Esophagus squamous epithelium (tissue), 5 donors: ENCODE measurements around the gene FAAP100. TPM values are rescaled to one million over a fixed set of nuclear protein-coding genes. Genes with fewer than 3 reads are reported as not detected.

ENCODE experiments used
- DNase-seq: peaks from one replicate; lab custom pipeline; 2025; lab: John Stamatoyannopoulos, UW
- H3K27ac ChIP-seq, 4 donors: fragments of 200-600 bp; sonication (generic); one replicate each; pipeline ENCODE4 v1.5.1; 2016 to 2019; ENCODE audit warnings: mild to moderate bottlenecking in 1 of 4
- H3K27me3 ChIP-seq, 4 donors: fragments of 200-600 bp; sonication (generic); 1 replicate in 3 of 4; 2 replicates in 1 of 4; pipeline versions ENCODE4 v1.5.1 to v1.6.0; 2017 to 2021; ENCODE audit warnings: antibody characterized with exemption in 1 of 4
- H3K36me3 ChIP-seq, 3 donors: fragments of 200-600 bp; sonication (generic); one replicate each; pipeline ENCODE4 v1.5.1; 2016 to 2019
- H3K4me1 ChIP-seq, 3 donors: fragments of 200-600 bp; sonication (generic); one replicate each; pipeline ENCODE4 v1.5.1; 2017 to 2019
- H3K4me3 ChIP-seq, 4 donors: fragments of 200-600 bp; sonication (generic); 1 replicate in 3 of 4; 2 replicates in 1 of 4; pipeline ENCODE4 v1.5.1; 2016 to 2019; ENCODE audit warnings: mild to moderate bottlenecking in 2 of 4, moderate library complexity in 1 of 4
- H3K9me3 ChIP-seq, 3 donors: fragments of 200-600 bp; sonication (generic); one replicate each; pipeline ENCODE4 v1.5.1; 2016 to 2019
- POLR2A ChIP-seq, 4 donors: fragments of 450-650 bp; IDR thresholded peaks; one replicate each; pipeline ENCODE4 v1.6.1; 2017; ENCODE audit warnings: antibody characterized with exemption in 4 of 4, mild to moderate bottlenecking in 4 of 4, moderate library complexity in 3 of 4
- WGBS, 2 donors: methylation state at CpG; one replicate each; pipeline ENCODE4 v1.1.5; 2018; 5-methylcytosine and 5-hydroxymethylcytosine counted together
- intact Hi-C: fragments of 100-400 bp; cut with DNase I; formaldehyde crosslinking; loops from one replicate; pipeline ENCODE4 v1.15.0; 2022
- total RNA-seq, 4 donors: library from RNA; depleted of rRNA; stranded (reverse); fragments of >200 nt; gene quantifications; one replicate each; pipeline ENCODE4 v1.1.0, GENCODE V29; 2016
- TF ChIP-seq, protein P1 (sequence below), 6 experiments: fragments of 450-650 bp in 4 of 6; fragments of 200-600 bp in 2 of 6; sonication (generic) in 2 of 6; IDR thresholded peaks; one replicate each; pipeline ENCODE4 v1.5.1; 2016 to 2019; ENCODE audit warnings: antibody characterized with exemption in 6 of 6, mild to moderate bottlenecking in 4 of 6, moderate library complexity in 4 of 6
- donor health status: DM: yes; HTN: yes; CAD: no.

FAAP100 gene, protein sequence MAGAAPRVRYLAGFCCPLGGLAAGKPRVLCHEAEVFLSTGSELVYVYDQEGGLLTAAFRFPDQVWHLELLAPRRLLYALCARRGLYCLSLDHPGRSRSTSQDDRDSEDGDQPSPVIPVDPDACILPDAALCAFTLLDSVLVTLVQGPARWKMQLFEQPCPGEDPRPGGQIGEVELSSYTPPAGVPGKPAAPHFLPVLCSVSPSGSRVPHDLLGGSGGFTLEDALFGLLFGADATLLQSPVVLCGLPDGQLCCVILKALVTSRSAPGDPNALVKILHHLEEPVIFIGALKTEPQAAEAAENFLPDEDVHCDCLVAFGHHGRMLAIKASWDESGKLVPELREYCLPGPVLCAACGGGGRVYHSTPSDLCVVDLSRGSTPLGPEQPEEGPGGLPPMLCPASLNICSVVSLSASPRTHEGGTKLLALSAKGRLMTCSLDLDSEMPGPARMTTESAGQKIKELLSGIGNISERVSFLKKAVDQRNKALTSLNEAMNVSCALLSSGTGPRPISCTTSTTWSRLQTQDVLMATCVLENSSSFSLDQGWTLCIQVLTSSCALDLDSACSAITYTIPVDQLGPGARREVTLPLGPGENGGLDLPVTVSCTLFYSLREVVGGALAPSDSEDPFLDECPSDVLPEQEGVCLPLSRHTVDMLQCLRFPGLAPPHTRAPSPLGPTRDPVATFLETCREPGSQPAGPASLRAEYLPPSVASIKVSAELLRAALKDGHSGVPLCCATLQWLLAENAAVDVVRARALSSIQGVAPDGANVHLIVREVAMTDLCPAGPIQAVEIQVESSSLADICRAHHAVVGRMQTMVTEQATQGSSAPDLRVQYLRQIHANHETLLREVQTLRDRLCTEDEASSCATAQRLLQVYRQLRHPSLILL
- total RNA-seq: 10 to 100 TPM; 17.3 to 32.2 (median 26.1) TPM

DNA sequence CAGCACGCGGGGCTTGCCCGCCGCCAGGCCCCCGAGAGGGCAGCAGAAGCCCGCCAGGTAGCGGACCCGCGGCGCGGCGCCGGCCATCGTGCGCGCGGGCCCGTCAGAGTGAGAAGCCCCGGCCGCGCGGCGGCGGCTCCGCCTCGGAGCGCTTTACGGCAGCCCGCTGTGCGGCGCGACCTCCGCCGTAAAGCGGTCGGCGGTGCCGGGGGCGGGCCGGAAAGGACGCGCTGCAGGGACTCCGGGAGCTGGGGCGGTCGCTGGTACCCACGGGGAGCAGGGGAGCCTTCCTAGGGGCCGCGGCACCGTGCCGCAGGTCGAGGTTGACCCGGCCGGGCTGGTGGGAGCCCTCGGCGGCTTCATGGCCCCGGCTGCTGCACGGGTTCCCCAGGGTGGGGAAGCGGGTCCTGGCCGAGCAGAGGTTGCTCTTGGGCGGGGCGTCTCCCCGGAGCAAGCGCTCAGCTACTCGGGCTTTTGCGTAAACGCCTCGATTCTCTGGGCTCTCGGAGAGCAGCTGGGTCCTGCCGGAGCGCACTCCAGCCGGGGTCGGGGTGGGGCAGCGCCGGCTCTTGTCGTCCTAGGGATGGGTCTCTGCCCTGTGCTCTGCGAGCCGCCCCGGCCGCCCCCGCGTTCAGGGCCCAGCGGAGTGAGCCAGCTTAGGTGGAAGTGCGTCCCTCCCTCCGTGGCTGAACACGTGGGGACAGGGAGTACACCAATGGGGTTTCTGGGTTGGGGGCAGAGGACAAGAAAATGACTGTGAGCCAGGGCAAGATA is at the start of gene FAAP100:
FAAP100 (minus strand) TSS at position 110 of the 774 bp plus-strand sequence; CDS start at position 87, 23 bp downstream.
- intact Hi-C loops: no loop called here

GRCh38 chr17:81601525-81602120 is 49.5 kb upstream of the FAAP100 start:
- no peak overlapping the region for H3K27ac ChIP-seq
- no peak overlapping the region for H3K4me3 ChIP-seq
- H3K27me3 ChIP-seq: no peaks in the 10 kb centered on the region
- no peak for DNase-seq
- H3K9me3 ChIP-seq: no peaks in the 10 kb centered on the region
- intact Hi-C loops: no loop called here
- WGBS, 2 donors: 32 to 36% methylated on average over 8 to 9 of the region's 9 CpGs
- H3K36me3 ChIP-seq: peaks cover 25 to 98% (median 51%) of the 10 kb centered on the region in 3 donors
- TF ChIP-seq, protein P1, sequence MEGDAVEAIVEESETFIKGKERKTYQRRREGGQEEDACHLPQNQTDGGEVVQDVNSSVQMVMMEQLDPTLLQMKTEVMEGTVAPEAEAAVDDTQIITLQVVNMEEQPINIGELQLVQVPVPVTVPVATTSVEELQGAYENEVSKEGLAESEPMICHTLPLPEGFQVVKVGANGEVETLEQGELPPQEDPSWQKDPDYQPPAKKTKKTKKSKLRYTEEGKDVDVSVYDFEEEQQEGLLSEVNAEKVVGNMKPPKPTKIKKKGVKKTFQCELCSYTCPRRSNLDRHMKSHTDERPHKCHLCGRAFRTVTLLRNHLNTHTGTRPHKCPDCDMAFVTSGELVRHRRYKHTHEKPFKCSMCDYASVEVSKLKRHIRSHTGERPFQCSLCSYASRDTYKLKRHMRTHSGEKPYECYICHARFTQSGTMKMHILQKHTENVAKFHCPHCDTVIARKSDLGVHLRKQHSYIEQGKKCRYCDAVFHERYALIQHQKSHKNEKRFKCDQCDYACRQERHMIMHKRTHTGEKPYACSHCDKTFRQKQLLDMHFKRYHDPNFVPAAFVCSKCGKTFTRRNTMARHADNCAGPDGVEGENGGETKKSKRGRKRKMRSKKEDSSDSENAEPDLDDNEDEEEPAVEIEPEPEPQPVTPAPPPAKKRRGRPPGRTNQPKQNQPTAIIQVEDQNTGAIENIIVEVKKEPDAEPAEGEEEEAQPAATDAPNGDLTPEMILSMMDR (IDR thresholded peaks at IDR 0.05): peak; percentile 34 to 75 (median 69)
- no peak for TF ChIP-seq POLR2A (IDR thresholded peaks at IDR 0.05)
- H3K4me1 ChIP-seq: peaks cover 5 to 26% (median 5%) of the 10 kb centered on the region in 3 donors

More for the DNA sequence above, at the start of gene FAAP100:
- Histone ChIP-seq H3K27me3 (no peaks in the 10 kb centered on the region), H3K27ac (peak within 1 kb of the TSS; percentile 86 to 95 (median 92)), H3K36me3 (peaks cover 5 to 50% (median 7%) of the 10 kb centered on the region in 3 donors), H3K9me3 (no peaks in the 10 kb centered on the region), H3K4me1 (peaks cover 15 to 38% (median 21%) of the 10 kb centered on the region in 3 donors), H3K4me3 (peak within 1 kb of the TSS; percentile 89 to 100 (median 96))
- no peak for DNase-seq
- TF ChIP-seq, protein P1 (IDR thresholded peaks at IDR 0.05): peak in 1 of 6 experiments; percentile 12
- peak in 3 of 4 donors; percentile 10 to 86 (median 59) for TF ChIP-seq POLR2A (IDR thresholded peaks at IDR 0.05)
- WGBS, 2 donors: 0% methylated on average over 3 of the region's 85 CpGs; no CpG with 5 or more reads in 1 of the 2 donors

GRCh38 chr17:81599719-81600486 is 47.8 kb upstream of the FAAP100 start:
- intact Hi-C loops: loop anchor here (10.0 kb wide), 1 partner anchor 335 kb away; no protein-coding TSS in a partner anchor
- H3K36me3 ChIP-seq: peaks cover 36 to 98% (median 52%) of the 10 kb centered on the region in 3 donors
- peaks cover 5 to 26% (median 5%) of the 10 kb centered on the region in 3 donors for H3K4me1 ChIP-seq
- DNase-seq: no peak
- H3K9me3 ChIP-seq: no peaks in the 10 kb centered on the region
- WGBS, 2 donors: 67 to 85% methylated on average over 6 to 7 of the region's 10 CpGs
- no peak overlapping the region for H3K27ac ChIP-seq
- TF ChIP-seq, protein P1 (IDR thresholded peaks at IDR 0.05): no peak
- TF ChIP-seq POLR2A (IDR thresholded peaks at IDR 0.05): no peak
- no peaks in the 10 kb centered on the region for H3K27me3 ChIP-seq
- no peak overlapping the region for H3K4me3 ChIP-seq
